22Rv1 (cell line): ENCODE results near the gene GABRD.

ENCODE experiments used
- H3K27ac ChIP-seq: fragments of 450-650 bp; 2 replicates; pipeline ENCODE4 v1.5.1; 2017
- CTCF ChIP-seq: fragments of 450-650 bp; IDR thresholded peaks from 2 replicates; pipeline ENCODE4 v1.5.1; 2017; ENCODE audit warnings: mild to moderate bottlenecking
- ZFX ChIP-seq: fragments of 450-650 bp; IDR thresholded peaks from 2 replicates; pipeline ENCODE4 v1.6.1; 2017; ENCODE audit warnings: antibody characterized with exemption, borderline replicate concordance

GABRD gene

GRCh38 chr1:2028870-2029560 is 9.9 kb downstream of the GABRD start:
- TF ChIP-seq CTCF (no peak), ZFX (no peak)
- H3K27ac ChIP-seq, result no peak overlapping the region

GRCh38 chr1:2029561-2029960 is 10.4 kb downstream of the GABRD start:
- no peak overlapping the region for H3K27ac ChIP-seq
- TF ChIP-seq ZFX, result no peak
- TF ChIP-seq CTCF, result no peak

GRCh38 chr1:2030076-2030871 is 11.1 kb downstream of the GABRD start:
- H3K27ac ChIP-seq, result no peak overlapping the region
- no peak for TF ChIP-seq CTCF
- no peak for TF ChIP-seq ZFX

GRCh38 chr1:2031546-2032540 is 12.7 kb downstream of the GABRD start:
- H3K27ac ChIP-seq, result no peak overlapping the region
- TF ChIP-seq ZFX, result no peak

GRCh38 chr1:2032737-2033136 is 13.6 kb downstream of the GABRD start:
- TF ChIP-seq ZFX, result no peak
- no peak for TF ChIP-seq CTCF
- H3K27ac ChIP-seq, result no peak overlapping the region

- TF ChIP-seq CTCF, result no peak
- no peak overlapping the region for H3K27ac ChIP-seq
These were observed 14.0 kb downstream of the GABRD start for GRCh38 chr1:2033165-2033564.

- H3K27ac ChIP-seq, result no peak overlapping the region
- TF ChIP-seq CTCF (no peak), ZFX (no peak)
These were observed 17.1 kb downstream of the GABRD start for GRCh38 chr1:2036287-2036686.
